Occipital lobe (tissue), 2 donors: ENCODE measurements around the gene PLA2G3. TPM values are rescaled to one million over a fixed set of nuclear protein-coding genes. Genes with fewer than 3 reads are reported as not detected.
"Not testable (repeated sequence)": the region's sequence is repeated elsewhere in the genome, so short reads cannot be mapped to it uniquely, and the experiment has no call there.

Source experiments
- DNase-seq: peaks from one replicate; lab custom pipeline; 2025; lab: John Stamatoyannopoulos, UW
- total RNA-seq: library from RNA; depleted of rRNA; stranded (reverse); fragments of >200 nt; gene quantifications from one replicate; pipeline ENCODE4 v1.2.3, GENCODE V29; 2014

Gene PLA2G3
- total RNA-seq, 1 donor from 2014 or later, result not detected

- DNase-seq, result no peak
These were observed 37.7 kb downstream of the PLA2G3 start for GRCh38 chr22:31102441-31103081.

GRCh38 chr22:31100762-31101525 lies 39.4 kb downstream of the PLA2G3 start:
- DNase-seq, result no peak

GRCh38 chr22:31099841-31100761 lies 40.2 kb downstream of the PLA2G3 start:
- no peak for DNase-seq

GRCh38 chr22:31099386-31099785 lies 40.9 kb downstream of the PLA2G3 start:
- no peak for DNase-seq

- DNase-seq, result no peak
These were observed 41.6 kb downstream of the PLA2G3 start for GRCh38 chr22:31098632-31099110.

GRCh38 chr22:31097941-31098631 lies 42.2 kb downstream of the PLA2G3 start:
- DNase-seq, result no peak

GRCh38 chr22:31097539-31097938 lies 42.8 kb downstream of the PLA2G3 start:
- not testable (repeated sequence) for DNase-seq

GRCh38 chr22:31096657-31097279 lies 43.5 kb downstream of the PLA2G3 start:
- DNase-seq, result no peak

- no peak for DNase-seq
These were observed 44.6 kb downstream of the PLA2G3 start for GRCh38 chr22:31095637-31096249.

- no peak for DNase-seq
These were observed 45.6 kb downstream of the PLA2G3 start for GRCh38 chr22:31094741-31095140.

GRCh38 chr22:31094021-31094551 lies 46.2 kb downstream of the PLA2G3 start:
- no peak for DNase-seq

GRCh38 chr22:31093086-31093850 lies 47.0 kb downstream of the PLA2G3 start:
- peak; percentile 36 for DNase-seq

- no peak for DNase-seq
These were observed 48.1 kb downstream of the PLA2G3 start for GRCh38 chr22:31092161-31092560.

- DNase-seq, result no peak
These were observed 49.0 kb downstream of the PLA2G3 start for GRCh38 chr22:31091106-31091975.

- no peak for DNase-seq
These were observed 49.9 kb downstream of the PLA2G3 start for GRCh38 chr22:31090217-31091085.

- DNase-seq, result no peak
These were observed 50.9 kb downstream of the PLA2G3 start for GRCh38 chr22:31089160-31090100.
